ENCODE data around the gene PTH2.

GRCh38 chr19:49435670-49436069, 12.4 kb upstream of the PTH2 start:
- no peak for TF ChIP-seq TEAD4 (CRISPR knock-in tag; IDR thresholded peaks at IDR 0.05)
- no peak for TF ChIP-seq CTCF (IDR thresholded peaks at IDR 0.05)
- TF ChIP-seq TEAD1 (CRISPR knock-in tag; IDR thresholded peaks at IDR 0.05), result no peak
